ENCODE results near the gene ERG.

The ERG gene

DNA sequence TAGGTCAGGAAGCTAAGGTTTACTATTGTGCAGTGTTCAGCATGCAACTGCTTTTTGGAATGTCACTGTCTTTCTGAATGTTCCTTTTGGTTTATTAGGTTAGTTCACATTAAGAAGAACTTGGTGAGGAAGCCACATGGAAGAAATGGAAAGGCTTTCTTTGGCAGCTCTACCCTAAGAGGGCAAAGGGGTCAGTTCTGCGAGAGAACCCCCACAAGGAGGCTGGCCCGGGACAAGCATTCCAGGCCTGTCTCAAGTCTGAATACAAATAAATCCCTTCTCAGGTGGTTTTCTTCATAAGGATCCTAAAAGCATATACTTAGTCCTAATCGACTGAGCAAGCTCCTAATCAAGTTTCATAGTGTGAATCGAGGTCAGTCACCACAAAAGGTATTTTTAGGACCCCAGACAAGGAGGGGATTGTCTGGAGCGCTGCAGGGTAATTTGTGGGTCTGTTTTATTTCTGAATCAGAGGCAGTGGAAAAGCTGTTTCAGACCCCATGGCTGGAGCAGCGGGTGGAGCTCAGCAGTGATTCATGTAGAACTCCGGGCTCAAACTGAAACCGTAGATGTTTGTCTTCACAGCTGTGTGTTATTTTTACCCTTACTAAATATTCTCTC, 63.3 kb downstream of the ERG start:
- DNase-seq (ENCODE audit: low read depth in 2 of 2) = no peak

- DNase-seq (ENCODE audit: low read depth in 2 of 2) = no peak
Measured at GRCh38 chr21:38433471-38433870, 64.8 kb downstream of the ERG start.

GRCh38 chr21:38430401-38430984, 67.8 kb downstream of the ERG start:
- no peak for DNase-seq (ENCODE audit: low read depth in 2 of 2)

DNA sequence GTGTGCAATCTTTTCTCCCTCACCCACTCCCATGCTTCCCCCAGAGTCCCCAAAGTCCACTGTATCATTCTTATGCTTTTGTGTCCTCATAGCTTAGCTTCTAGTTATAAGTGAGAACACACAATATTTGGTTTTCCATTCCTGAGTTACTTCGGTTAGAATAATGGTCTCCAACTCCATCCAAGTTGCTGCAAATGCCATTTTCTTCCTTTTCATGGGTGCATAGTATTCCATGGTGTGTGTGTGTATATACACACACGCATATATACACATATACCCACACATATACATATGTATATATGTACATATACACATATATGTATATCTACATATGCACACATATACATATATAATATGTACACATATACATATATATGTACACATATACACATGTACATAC, 69.3 kb downstream of the ERG start:
- no peak for DNase-seq (ENCODE audit: low read depth in 2 of 2)

DNA sequence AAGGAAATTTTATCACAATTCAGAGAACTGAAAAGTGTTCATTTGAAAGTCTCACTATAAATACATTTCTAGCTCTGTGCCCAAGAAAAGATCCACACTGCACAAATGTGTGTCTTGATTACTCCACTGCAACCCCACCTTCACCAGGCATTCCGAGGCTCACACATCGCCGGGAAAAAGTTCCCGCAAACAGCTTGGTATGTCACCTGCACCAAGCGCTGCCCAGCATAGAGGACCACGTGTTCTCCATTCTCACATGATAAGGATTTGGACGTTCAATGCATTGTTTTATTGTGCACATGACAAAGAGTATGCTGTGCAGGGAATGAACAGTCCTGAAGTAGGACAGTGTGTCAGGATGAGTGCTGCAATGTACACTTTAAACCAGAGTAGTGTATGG, 70.1 kb downstream of the ERG start:
- no peak for DNase-seq (ENCODE audit: low read depth in 2 of 2)

DNA sequence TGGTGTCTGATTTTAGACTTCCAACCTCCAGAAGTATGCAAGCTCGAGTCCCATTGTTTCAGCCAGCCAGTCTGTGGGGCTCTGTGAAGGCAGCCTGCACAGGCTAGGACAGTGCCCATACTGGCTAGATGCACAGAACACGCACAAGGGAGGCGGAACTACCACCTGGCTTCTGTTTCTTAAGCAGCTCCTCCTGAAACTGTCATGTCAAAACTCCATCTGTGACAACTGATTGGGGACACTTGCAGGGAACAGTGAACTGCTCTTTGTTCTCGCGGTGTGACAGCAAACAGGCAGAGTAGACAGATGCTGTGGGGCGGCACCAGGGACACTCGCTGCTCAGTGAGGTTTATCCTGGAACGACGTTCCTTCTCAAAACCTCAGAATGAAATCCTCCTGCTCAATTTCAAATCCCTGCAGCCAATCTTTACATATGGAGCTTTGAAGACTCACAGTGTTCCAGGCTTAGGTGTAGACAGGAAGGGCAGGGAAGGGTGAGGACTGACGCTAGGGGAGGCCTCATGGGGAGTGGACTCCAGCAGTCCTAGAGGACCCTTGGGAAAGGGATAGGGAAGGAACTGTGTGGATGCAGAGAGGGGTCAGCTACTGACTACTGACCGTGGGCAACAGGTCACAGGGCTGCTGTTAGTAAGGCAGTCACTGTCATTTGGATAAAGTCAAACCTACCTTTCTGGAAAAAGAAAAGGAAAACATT, 73.8 kb downstream of the ERG start:
- DNase-seq (ENCODE audit: low read depth in 2 of 2) = no peak

GRCh38 chr21:38422082-38422481, 76.2 kb downstream of the ERG start:
- no peak for DNase-seq (ENCODE audit: low read depth in 2 of 2)

- DNase-seq (ENCODE audit: low read depth in 2 of 2) = no peak
Measured at GRCh38 chr21:38420140-38420539, 78.1 kb downstream of the ERG start.

DNA sequence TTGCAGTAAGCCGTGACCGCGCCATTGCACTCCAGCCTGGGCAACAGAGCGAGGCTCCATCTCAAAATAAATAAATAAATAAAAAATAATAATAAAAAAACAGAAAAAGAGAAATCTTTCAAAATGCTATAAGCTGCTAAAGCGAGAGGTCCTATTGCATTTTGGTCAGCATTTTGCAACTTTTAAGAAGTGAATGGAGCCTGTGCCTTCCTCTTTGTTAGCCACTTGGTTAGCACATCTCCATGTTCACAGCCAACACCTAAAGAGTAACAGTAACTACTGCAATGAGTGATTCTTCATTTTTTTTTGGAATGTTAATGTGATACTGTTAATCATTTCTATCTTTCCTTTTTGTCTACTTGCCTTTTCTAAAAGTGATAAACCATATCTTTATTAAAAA, 80.6 kb downstream of the ERG start:
- DNase-seq (ENCODE audit: low read depth in 2 of 2) = no peak

DNA sequence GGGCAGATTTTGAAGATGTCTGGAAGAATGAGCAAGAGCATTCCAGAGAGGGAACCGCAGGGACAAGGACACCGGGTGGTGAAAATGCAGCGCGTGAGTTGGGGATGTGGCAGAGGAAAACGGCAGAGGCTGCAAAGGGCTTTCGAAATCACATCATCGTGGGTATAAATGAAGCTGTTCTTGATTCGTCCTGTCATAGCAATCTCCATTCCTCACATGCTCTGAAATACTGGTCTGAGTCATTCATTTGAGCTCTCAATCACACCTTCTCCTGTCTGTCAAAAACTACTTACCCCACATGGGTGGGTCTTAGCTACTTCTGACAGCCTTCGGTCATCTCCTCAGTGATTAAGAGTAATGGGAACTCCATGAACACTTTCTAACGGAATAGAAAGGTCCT, 81.5 kb downstream of the ERG start:
- no peak for DNase-seq (ENCODE audit: low read depth in 2 of 2)

GRCh38 chr21:38413958-38414548, 84.2 kb downstream of the ERG start:
- DNase-seq (ENCODE audit: low read depth in 2 of 2) = no peak

DNA sequence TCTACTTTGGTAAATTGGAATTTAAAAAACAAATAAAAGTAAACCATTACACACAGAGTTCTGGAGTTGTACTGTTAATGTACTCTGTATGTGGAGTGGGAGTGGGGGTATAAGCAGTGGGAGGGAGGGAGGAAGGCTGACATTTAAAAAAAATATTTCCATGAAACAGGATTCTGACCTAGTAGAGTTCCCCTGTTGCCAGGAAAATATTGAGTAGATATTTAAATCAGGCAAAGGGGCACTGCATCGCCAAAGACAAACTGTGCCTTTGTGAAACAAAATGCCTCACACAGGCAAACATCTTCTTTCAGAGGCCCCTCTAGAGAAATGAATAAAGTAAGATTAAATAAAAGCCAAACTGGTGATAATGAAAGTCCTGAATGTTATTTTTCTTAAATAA, 87.8 kb downstream of the ERG start:
- DNase-seq (ENCODE audit: low read depth in 2 of 2) = no peak

DNA sequence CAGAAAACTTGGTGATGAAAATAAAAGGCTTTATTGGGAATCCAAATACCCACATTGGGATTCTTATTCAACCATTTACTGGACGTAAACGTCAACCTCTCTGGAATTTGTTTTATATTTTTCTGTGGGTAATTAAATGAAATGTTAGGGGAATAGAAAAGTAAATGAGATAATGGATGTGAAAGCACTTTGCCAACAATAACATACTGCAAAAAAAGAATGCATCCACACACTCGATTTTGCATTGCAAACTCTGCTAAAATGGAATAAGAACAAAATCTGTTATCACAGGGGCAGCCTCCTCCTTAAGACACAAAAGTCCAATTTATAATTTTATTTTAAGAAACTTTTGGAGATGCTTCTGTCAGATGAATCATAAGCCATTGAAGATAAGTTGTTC, 88.4 kb downstream of the ERG start:
- no peak for DNase-seq (ENCODE audit: low read depth in 2 of 2)

DNA sequence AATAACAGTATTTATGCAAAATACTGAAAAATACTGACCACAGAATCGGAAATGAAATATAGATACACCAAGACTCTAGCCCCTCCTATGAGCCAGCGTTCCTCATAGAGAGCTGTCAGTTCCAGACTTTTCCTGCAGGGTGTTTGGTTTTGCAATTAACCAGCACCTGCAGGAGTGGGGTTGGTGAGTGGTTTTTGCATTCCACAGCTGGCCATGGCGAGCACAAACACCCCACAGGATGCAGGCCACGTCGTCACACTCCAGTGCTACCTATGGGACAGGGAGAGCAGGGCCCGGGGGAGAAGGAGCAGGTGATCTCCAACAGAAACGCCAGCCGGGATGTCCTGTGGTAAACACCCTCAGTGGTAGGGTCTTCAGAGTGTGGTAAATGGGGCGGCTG, 94.1 kb downstream of the ERG start:
- DNase-seq (ENCODE audit: low read depth in 2 of 2) = no peak

DNA sequence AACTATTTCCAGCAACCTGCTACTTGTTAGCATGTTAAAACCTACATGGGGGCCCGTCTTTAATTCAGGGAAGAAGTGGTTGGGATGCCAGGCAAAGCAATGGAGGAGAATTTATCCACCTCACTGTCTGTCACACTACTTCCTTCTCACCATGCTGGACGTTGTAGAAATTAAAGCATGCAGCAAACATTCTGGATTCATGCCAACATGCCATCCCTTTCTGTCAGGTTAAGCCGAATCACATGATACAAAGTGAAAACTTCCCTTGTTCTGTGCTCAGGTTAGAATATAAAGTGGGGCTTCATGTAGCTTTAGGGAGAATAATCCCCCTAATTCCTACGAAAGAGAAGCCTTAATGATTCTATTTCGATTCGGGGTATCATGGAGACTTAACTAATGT, 95.5 kb downstream of the ERG start:
- DNase-seq (ENCODE audit: low read depth in 2 of 2) = no peak

- no peak for DNase-seq (ENCODE audit: low read depth in 2 of 2)
Measured at GRCh38 chr21:38402291-38402690, 96.0 kb downstream of the ERG start.

- no peak for DNase-seq (ENCODE audit: low read depth in 2 of 2)
Measured at GRCh38 chr21:38401191-38401926, 96.9 kb downstream of the ERG start.

- no peak for DNase-seq (ENCODE audit: low read depth in 2 of 2)
Measured at GRCh38 chr21:38400195-38400919, 97.9 kb downstream of the ERG start.

DNA sequence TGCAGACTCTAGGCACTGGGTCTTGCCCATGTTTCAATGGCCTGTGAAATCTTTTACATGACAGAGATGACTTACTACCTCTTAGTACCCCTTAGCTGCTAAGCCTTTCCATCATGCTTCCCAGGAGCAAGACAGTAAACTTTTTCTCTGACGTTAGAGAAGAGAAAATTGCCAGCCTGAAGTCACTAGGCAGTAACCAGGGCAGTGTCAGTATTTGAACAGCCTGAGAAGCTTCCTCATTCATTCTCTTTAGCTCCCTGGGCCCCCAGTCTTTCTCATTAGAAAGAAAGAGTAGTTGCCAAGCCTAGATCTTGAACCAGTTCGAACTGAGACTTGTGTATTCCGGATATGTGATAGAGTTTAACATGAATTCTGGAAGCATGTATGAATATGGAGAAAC, 99.2 kb downstream of the ERG start:
- DNase-seq (ENCODE audit: low read depth in 2 of 2) = no peak

DNA sequence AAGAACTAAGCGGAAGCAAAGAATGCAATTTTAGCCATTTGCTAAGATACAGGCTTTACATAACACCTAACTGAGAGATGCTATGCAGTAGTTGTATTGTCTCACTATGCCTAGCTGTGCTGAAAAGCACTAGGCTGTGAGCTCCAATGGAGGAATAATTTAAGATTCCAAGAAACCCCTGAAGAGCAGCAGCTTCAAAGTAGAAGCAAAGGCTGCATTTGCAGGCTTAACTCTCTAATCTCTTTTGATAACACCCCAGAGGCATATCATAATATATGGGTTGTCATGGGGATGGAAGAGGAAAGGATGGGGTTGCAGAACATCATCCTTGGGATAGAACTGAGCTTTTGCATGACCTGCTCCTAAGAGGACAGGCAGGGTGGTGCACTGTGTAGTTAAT, 102.0 kb downstream of the ERG start:
- no peak for DNase-seq (ENCODE audit: low read depth in 2 of 2)

DNA sequence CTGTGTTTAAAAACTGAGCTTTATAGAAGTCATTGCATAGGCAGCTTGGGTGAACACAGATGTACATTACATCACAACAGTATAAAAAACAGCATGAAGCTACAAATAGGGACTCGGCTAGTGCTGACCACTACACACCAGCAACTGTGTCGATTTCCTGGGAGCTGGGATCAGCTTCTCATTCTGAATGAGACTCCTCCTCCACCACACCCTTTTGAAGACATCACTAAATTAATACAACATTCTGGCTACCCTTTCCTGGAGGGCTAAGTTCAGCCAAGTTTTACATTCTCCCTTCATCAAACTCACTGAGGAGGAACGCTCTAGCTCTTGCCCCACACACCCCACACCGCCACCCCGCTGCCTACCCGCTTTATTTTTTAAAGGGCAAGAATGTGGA, 102.7 kb downstream of the ERG start:
- no peak for DNase-seq (ENCODE audit: low read depth in 2 of 2)

DNA sequence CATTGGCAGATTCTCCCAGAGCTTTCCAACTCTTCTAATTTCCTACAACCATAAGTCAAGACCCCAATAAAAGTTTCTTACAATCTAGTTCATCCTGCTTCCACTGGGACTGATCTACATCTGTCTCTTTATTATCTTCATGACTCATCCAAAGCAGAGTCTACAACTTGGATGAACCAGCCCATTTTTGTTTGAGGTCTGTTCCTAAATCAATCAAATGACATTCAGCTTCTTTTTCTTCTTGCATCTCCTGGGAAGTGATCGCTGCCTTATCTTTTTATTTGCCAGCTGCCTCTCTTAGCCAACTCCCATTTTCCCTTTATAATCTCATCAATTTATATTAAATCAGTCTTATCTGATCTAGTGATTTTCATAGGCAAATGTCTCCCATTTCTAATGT, 105.6 kb downstream of the ERG start:
- DNase-seq (ENCODE audit: low read depth in 2 of 2) = no peak

All from fibroblast of skin of left quadriceps (primary cell).